GM11168 (cell line): ENCODE results near the gene WDR91.

ENCODE experiments used
- in situ Hi-C: fragments of 300-500 bp; cut with MboI; formaldehyde crosslinking; loops from one replicate; pipeline ENCODE4 v1.12.0; 2022; ENCODE audit warnings: low sequenced_read_pairs; ENCODE audit not compliant: unreplicated experiment

WDR91 gene

DNA sequence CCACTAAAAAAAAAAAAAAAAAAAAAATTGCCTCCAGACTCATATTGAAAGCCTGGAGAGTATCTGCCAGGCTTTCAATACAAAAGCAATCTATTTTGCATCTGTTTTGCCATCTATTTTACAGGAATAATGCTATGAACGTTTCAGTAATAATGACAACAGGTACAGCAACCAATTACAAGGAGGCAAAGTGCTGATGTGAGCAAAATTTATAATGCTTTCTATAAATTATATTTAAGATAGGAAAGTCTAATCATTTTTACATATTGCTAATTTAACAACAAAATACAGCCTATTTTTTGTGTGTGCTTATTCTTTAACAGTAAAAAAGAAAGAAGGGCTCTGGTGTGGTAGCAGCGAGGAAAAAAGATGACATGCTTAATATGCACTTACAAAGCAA is 10.0 kb downstream of the WDR91 start:
- in situ Hi-C loops = no loop called here

DNA sequence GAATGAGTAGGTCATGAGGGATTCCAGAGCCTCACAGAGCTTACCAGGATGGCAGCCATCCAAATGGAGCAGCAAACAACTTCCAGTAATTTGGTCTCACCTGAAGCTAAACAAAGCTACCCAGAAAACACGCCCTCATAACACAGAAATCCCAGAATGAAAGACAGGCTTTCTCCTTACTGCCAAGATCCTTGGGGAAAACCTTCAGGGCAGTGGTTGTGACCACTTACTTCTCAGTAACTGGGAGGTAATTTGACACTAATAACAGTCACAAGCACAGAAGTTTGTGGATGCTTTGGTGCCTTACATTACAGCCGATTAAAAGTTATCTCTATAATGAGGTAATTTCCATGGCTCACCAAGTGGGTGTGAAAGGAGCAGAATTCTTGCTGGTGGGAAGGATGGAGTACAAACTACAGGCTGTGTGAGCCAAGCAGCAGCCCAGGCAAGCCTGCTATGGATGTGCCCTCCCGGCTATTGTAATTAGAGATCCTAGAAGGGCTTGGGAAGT is 10.4 kb downstream of the WDR91 start:
- in situ Hi-C loops = no loop called here

DNA sequence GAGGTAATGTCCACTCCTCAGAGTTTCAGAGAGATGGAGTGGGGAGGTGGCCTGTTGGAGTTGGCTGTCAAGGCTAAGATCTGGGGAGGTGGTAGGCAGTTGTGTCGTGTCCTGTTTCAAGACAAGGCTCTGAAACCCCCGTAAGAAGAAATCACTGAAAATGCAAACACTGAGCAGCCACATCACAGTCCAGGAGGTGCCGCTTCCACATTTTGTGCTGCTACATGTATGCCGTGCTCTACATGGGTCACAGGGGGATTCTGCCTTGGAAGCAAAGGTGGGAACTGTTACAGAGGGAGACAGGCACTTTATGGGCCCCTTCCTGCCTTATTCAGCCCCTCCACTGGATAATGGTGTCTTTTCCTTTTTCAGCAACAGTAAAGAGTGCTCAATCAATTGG is 11.9 kb downstream of the WDR91 start:
- in situ Hi-C loops = no loop called here

DNA sequence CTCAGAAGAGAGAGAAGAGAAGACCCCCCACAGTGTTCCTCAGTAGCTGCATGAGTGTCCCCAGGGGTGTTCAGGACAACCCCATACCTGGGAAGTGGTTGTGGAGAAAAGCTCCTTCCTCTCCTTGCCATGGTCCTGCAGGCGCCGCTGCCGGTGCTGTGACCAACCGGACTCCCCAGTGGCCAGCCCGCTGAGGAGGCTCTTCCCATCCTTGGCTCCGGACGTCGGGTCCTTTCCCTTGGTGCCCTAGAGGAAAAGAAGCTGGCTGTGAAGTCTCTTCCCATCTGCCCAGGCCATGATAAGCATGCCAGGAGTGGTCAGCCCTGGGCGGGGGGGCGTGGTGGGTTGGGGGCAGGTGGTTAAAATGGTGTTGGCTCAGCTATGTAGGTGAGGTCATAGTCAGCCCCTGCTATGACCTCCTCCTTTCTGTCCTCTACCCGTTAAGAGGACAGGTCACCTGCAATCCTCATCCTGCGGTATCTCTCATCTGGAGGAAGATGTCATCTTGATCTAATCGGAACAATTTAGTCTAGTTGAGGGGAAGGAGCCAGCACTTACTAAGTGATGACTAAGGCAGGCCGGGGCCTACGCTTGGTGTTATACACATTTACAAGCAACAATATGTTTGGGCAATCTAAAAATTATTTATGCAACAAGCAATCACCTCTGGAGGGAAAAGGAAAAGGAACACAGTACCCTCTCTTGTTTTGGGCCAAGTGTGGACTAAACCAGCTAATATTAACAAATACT is 13.2 kb downstream of the WDR91 start:
- in situ Hi-C loops = no loop called here

DNA sequence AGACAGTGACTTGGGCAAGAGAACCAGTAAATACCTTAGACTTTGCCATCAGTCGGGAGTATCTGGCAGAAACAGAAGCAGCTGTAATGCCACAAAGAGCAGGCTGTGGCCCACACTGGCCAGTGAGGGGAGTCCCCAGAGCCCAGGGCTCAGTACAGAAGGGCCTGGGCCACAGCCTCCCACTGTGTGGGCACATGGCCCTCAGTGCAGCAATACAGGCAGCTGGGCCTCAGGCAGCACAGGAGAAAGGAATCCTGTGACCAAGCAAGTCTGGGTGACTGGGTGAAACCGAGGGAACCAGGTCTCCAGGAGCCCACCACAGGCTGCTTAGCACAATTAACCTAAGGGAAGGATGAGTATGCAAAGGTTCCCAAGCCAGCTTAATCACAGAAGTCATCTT is 14.0 kb downstream of the WDR91 start:
- in situ Hi-C loops = no loop called here

- in situ Hi-C loops = no loop called here
Measured at GRCh38 chr7:135195968-135196629, 15.2 kb downstream of the WDR91 start.

GRCh38 chr7:135195156-135195555 is 16.2 kb downstream of the WDR91 start:
- in situ Hi-C loops = no loop called here

DNA sequence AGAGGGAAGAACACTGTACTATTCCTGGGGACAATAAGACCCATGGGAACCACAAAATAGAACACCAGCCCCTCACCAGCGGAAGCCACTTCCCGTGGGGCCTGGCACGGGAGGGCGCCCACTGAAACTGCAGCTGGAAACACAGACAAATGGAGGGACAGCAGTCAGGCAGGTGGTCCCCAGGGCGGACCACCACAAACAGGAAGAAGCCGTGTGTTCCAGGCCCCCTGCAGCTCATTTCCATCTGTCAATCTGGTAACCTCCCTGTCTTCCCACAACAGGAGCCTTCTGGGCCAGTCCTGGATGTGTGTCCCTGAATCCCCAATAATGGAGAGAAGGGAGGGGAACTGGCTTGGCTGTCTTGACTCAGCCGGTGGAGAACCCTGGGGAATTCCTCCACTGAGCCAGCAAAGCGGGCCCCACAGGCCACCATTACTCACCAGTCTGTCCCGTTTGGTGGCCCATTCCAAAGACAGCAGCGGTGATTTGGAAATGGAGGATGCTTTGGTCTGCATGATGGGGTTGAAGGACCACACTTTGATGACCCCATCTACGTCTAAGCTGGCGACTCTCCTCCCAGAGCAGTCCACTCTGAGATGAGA is 16.7 kb downstream of the WDR91 start:
- in situ Hi-C loops = no loop called here

- in situ Hi-C loops = no loop called here
Measured at GRCh38 chr7:135193615-135194081, 17.7 kb downstream of the WDR91 start.

GRCh38 chr7:135192914-135193536 is 18.3 kb downstream of the WDR91 start:
- in situ Hi-C loops = no loop called here

- in situ Hi-C loops = no loop called here
Measured at GRCh38 chr7:135190703-135191102, 20.6 kb downstream of the WDR91 start.

- in situ Hi-C loops = no loop called here
Measured at GRCh38 chr7:135189961-135190360, 21.4 kb downstream of the WDR91 start.

DNA sequence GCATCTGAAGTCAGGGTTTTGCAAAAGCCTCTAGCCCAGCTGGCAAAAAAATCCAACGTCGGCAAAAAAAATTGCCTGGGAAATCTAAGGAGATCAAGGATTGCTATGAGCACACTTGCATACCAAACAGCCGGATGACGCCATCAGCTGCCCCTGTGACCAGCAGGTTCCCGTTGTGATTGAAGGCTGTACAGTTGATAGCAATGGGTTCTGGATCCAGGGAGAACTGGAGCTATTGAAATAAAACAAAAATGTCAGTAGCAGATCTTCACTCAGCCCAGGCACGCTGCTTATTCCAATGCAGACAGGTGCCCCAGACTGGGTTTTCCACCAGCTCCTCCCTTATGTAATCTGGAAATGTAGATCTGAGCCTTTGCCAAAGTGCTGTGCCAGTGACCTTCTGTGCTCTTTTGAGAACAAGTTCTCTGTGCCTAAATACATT is 22.1 kb downstream of the WDR91 start:
- in situ Hi-C loops = no loop called here

DNA sequence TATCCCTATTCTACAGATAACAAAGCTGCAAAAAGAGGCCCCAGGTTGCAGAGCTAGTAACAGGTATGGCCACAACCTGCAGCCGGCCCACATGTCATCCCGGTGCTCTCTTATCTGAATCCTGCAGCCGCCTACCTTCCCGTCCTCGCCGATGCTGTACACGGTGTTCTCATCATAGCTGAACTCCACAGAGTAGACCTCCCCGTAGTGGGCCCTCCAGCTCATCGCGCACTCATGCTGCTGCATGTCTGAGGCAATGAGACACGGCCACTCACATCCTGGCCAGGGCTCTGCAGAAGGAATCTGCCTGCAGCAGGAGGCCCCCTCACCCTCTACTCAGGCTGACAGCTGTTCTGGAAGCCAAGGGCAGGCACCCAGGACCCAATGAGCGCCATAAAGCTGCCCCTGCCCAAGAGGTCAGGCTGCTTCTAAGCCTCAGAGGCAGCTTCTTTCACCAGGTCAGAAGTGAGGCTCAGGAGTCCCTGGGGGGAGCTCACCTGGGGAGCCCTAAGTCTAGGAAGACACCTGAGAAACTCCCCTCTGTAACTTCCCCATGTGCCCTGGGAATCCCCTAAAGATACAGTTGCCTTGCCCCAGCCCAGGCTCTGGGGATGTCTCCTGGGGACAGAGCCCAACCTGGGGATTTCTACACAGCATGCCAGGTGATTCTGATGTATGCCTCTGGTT is 22.9 kb downstream of the WDR91 start:
- in situ Hi-C loops = no loop called here

- in situ Hi-C loops = no loop called here
Measured at GRCh38 chr7:135186841-135187253, 24.5 kb downstream of the WDR91 start.

DNA sequence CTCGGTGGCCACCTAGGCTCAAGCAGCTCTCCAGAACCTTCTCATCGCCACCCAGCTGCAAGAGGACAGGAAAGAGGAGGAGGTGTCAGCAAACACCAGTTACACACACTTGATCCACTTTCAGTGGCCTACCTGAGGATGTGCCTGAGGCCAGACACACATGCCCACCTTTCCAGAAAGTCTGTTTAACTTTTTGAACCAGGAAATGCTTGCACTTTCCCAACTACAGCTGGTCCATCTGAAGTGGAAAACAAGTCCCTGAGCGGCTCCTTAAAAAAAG is 25.1 kb downstream of the WDR91 start:
- in situ Hi-C loops = no loop called here

DNA sequence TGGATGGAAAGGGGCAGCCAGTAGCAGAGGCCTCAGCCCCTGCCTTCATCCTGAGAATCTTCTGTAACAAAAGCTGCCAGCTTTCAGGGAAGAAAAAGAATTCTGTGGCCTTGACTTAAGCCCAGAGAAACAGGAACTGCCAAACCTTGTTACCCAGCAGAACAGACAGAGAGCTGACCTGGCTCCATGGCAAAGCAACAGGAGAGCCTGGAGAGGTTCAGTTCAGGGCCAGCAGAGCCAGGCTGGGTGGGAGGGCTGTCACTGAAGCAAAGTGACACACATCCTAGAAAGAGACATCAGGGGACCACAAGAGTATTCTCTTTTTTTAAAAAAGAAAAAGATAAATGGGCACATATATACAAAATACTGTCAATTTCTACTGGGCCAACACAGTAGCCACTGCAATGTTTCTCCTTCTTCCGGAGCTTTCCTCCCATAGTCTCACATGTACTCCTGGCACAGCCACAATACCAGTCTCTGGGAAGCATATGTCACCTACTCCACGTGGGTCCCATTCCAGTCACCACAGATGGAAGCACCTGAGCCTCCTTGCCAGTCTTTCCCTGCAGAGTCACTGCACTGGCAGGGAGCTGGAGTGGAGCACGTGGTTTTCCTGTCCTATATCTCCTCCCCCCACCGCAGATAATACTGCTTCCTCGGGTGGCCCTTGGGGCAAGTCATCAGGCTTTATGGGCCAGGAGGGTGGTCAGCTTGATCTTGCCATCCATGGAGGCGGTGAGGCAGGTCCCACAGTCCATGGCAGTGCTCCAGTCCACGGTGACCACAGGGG is 25.7 kb downstream of the WDR91 start:
- in situ Hi-C loops = no loop called here

DNA sequence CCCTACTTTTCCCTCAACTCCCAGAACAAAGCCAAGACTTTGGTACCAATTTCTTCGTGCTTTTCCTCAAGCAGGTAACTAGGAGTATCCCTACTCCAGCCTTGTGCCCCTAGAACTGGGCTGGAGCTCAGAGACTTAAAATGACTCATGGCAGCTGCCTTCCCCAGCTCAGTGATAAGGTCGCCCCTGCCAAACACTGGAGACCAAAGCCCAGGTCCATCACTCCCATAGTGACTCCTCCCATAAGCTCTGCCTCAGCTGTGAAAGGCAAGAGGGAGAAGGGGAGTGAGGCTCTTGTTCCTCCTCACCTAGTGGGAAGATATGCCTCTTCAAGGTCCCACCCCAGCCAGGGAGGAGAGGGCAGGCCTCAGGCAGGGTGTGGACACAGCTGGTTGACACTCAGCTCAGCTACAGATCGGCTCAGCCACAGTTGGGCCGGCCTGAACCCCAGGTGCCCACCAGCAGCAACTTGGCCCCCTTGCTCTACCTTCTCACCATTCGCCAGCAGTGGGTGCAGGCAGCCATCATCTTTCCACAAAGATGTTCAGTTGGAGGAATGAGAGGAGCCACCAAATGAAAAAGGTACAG is 27.0 kb downstream of the WDR91 start:
- in situ Hi-C loops = no loop called here

DNA sequence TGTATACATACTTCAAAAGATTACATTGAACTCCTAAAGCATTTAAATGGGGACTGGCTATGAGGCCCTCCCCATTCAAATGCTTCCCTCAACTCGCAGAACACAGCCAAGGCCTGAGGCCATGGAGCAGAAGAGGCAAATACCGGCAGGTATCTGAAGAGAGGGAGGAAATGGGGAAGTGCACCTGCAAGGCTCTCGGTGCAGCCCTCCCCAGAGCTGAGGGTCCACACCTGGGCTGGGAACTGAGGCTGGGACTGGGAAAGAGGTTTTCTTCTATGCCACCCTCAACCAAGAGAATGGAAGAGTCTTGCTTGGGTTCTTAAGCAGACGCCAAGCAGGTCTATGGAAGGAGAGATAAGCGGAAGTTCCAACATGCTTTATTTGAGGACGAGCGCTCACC is 27.8 kb downstream of the WDR91 start:
- in situ Hi-C loops = no loop called here
